A549 (cell line): ENCODE measurements around the gene ZFHX2. TPM values are rescaled to one million over a fixed set of nuclear protein-coding genes. Genes with fewer than 3 reads are reported as not detected.

Source experiments
- ATAC-seq, 2 experiments: fragments of 200-7000 bp in 1 of 2; fragments of >200 bp in 1 of 2; cut with Nextera tagmentation in 1 of 2; cut with Tn5 transposase in 1 of 2; 3 replicates each; pipeline versions ENCODE4 v1.8.0 to v1.9.1; 2018 to 2020; ENCODE audit warnings: mild to moderate bottlenecking in 1 of 2, moderate library complexity in 1 of 2
- CTCF ChIA-PET: fragments of 300-600 bp; sonication (Branson Sonifier 250); formaldehyde crosslinking; extraction: SDS; loops from one replicate; lab custom pipeline; 2021; ENCODE audit warnings: antibody characterized with exemption, inconsistent platforms; lab: Yijun Ruan, JAX
- POLR2A ChIA-PET: fragments of 350-600 bp; formaldehyde crosslinking; extraction: SDS; loops from one replicate; lab custom pipeline; 2021; ENCODE audit warnings: antibody characterized with exemption, inconsistent platforms; lab: Yijun Ruan, JAX
- DNase-seq, 2 experiments: peaks; one replicate each; pipeline versions ENCODE4 v3.0.0 to v3.0.0-alpha.2; 2011 to 2016; ENCODE audit warnings: low read depth in 1 of 2, low spot score in 1 of 2
- FAIRE-seq: peaks from 2 replicates; lab custom pipeline; 2011; peaks lifted over from hg19 to GRCh38; lab: Jason Lieb, UNC
- H3K27ac ChIP-seq, 2 experiments: fragments of >200 bp; sonication (Bioruptor Twin); formaldehyde crosslinking; 3 replicates each; pipeline ENCODE4 v1.5.1; 2016 to 2017
- H3K4me1 ChIP-seq: fragments of >200 bp; sonication (Bioruptor Twin); formaldehyde crosslinking; 3 replicates; pipeline ENCODE4 v1.6.1; 2016
- H3K4me2 ChIP-seq: fragments of >200 bp; sonication (Bioruptor Twin); formaldehyde crosslinking; 3 replicates; pipeline ENCODE4 v1.6.1; 2016
- H3K4me3 ChIP-seq: fragments of >200 bp; sonication (Bioruptor Twin); formaldehyde crosslinking; 3 replicates; pipeline ENCODE4 v1.5.1; 2016
- H3K9me3 ChIP-seq: fragments of >200 bp; sonication (Bioruptor Twin); formaldehyde crosslinking; 3 replicates; pipeline ENCODE4 v1.6.1; 2016
- CEBPB ChIP-seq, 2 experiments: fragments of >200 bp in 1 of 2; sonication (Bioruptor Twin) in 1 of 2; formaldehyde crosslinking in 1 of 2; IDR thresholded peaks; 2 replicates each; pipeline ENCODE4 v1.6.1; 2012 to 2016
- EHF ChIP-seq: fragments of 250-450 bp; sonication (Bioruptor Pico); IDR thresholded peaks from 2 replicates; pipeline ENCODE4 v1.5.0; 2020; ENCODE audit warnings: mild to moderate bottlenecking
- EHMT2 ChIP-seq: fragments of 200-600 bp; sonication (generic); IDR thresholded peaks from 2 replicates; pipeline ENCODE4 v1.6.1; 2016; ENCODE audit warnings: antibody characterized with exemption, low read depth, mild to moderate bottlenecking, moderate library complexity
- EP300 ChIP-seq, 2 experiments: fragments of >200 bp; sonication (Bioruptor Twin); formaldehyde crosslinking; IDR thresholded peaks; 2 replicates in 1 of 2; 3 replicates in 1 of 2; pipeline ENCODE4 v1.6.1; 2016 to 2017
- FOSB ChIP-seq: fragments of 250-450 bp; sonication (Bioruptor Pico); IDR thresholded peaks from 2 replicates; pipeline ENCODE4 v1.5.0; 2020; ENCODE audit warnings: mild to moderate bottlenecking, moderate library complexity
- GATA3 ChIP-seq: IDR thresholded peaks from 2 replicates; pipeline ENCODE4 v1.6.1; 2012; ENCODE audit warnings: borderline replicate concordance
- HDAC2 ChIP-seq: fragments of 200-600 bp; sonication (generic); IDR thresholded peaks from 2 replicates; pipeline ENCODE4 v1.6.1; 2016
- HEYL ChIP-seq: fragments of 250-450 bp; sonication (Bioruptor Pico); IDR thresholded peaks from 2 replicates; pipeline ENCODE4 v1.8.0; 2021; ENCODE audit warnings: mild to moderate bottlenecking, moderate library complexity
- HMGXB4 ChIP-seq: fragments of 250-450 bp; sonication (Bioruptor Pico); IDR thresholded peaks from 2 replicates; pipeline ENCODE4 v1.5.0; 2021; ENCODE audit warnings: mild to moderate bottlenecking, moderate library complexity, borderline replicate concordance
- JUNB ChIP-seq: fragments of >200 bp; sonication (Bioruptor Twin); formaldehyde crosslinking; IDR thresholded peaks from 2 replicates; pipeline ENCODE4 v1.6.1; 2016
- KDM1A ChIP-seq: fragments of 200-600 bp; sonication (generic); IDR thresholded peaks from 2 replicates; pipeline ENCODE4 v1.6.1; 2016; ENCODE audit warnings: low read depth, mild to moderate bottlenecking
- MAFK ChIP-seq: fragments of 450-650 bp; IDR thresholded peaks from 2 replicates; pipeline ENCODE4 v1.6.1; 2014; ENCODE audit not compliant: partially characterized antibody
- MAZ ChIP-seq: fragments of 150-350 bp; IDR thresholded peaks from 2 replicates; pipeline ENCODE4 v1.6.1; 2014; ENCODE audit warnings: antibody characterized with exemption, low read depth, low read length, borderline replicate concordance
- NFE2L2 ChIP-seq: fragments of 150-350 bp; conservative IDR thresholded peaks from 2 replicates; pipeline ENCODE4 v1.6.1; 2014; ENCODE audit warnings: low read length
- NR3C1 ChIP-seq: fragments of >200 bp; sonication (Bioruptor Twin); formaldehyde crosslinking; IDR thresholded peaks from 3 replicates; pipeline ENCODE4 v1.6.1; 2017
- POLR2A ChIP-seq: IDR thresholded peaks from 2 replicates; pipeline ENCODE4 v1.6.1; 2012; ENCODE audit warnings: mild to moderate bottlenecking, low read length
- RAD21 ChIP-seq, 2 experiments: fragments of >200 bp in 1 of 2; sonication (Bioruptor Twin) in 1 of 2; formaldehyde crosslinking in 1 of 2; IDR thresholded peaks in 1 of 2; conservative IDR thresholded peaks in 1 of 2; 2 replicates in 1 of 2; 3 replicates in 1 of 2; pipeline ENCODE4 v1.6.1; 2012 to 2018; ENCODE audit warnings: inconsistent platforms in 1 of 2
- RARB ChIP-seq: fragments of 250-450 bp; sonication (Bioruptor Pico); IDR thresholded peaks from 2 replicates; pipeline ENCODE4 v1.8.0; 2021; ENCODE audit warnings: mild to moderate bottlenecking, moderate library complexity
- RCOR1 ChIP-seq: fragments of 150-350 bp; IDR thresholded peaks from 2 replicates; pipeline ENCODE4 v1.6.1; 2014; ENCODE audit warnings: antibody characterized with exemption, low read length, low read depth
- RFX5 ChIP-seq: fragments of 450-650 bp; IDR thresholded peaks from 2 replicates; pipeline ENCODE4 v1.7.1; 2014; ENCODE audit warnings: antibody characterized with exemption, mild to moderate bottlenecking, moderate library complexity
- SREBF2 ChIP-seq: fragments of 450-650 bp; IDR thresholded peaks from 2 replicates; pipeline ENCODE4 v1.6.1; 2014; ENCODE audit warnings: mild to moderate bottlenecking, moderate library complexity
- TP53 ChIP-seq: fragments of 250-450 bp; sonication (Bioruptor Pico); IDR thresholded peaks from 2 replicates; pipeline ENCODE4 v1.5.0; 2021; ENCODE audit warnings: mild to moderate bottlenecking, moderate library complexity
- ZFP36 ChIP-seq: fragments of 450-650 bp; IDR thresholded peaks from 2 replicates; pipeline ENCODE4 v1.6.1; 2014; ENCODE audit warnings: borderline replicate concordance; ENCODE audit not compliant: partially characterized antibody
- ZSCAN20 ChIP-seq: fragments of 250-450 bp; sonication (Bioruptor Pico); IDR thresholded peaks from 2 replicates; pipeline ENCODE4 v1.8.0; 2022; ENCODE audit warnings: mild to moderate bottlenecking, moderate library complexity
- WGBS: methylation state at CpG from one replicate; pipeline ENCODE4 v1.1.6; 2017; ENCODE audit errors: missing lambda C conversion rate; 5-methylcytosine and 5-hydroxymethylcytosine counted together
- polyA plus RNA-seq, 4 experiments: library from polyadenylated mRNA; depleted of rRNA in 3 of 4; stranded (reverse); fragments of >200 nt; fragmentation: RNase III in 1 of 4; extraction: RNeasy Plus Mini Kit Qiagen cat#74134 plus additional on column Dnase treatment in 1 of 4; gene quantifications; 2 replicates in 3 of 4; 3 replicates in 1 of 4; pipeline ENCODE4 v1.2.3, GENCODE V29; 2011 to 2017
- TF ChIP-seq, protein P1 (sequence below): fragments of 150-350 bp; IDR thresholded peaks from 2 replicates; pipeline ENCODE4 v1.6.1; 2014; ENCODE audit warnings: low read depth, mild to moderate bottlenecking, low read length
- TF ChIP-seq, protein P2 (sequence below): IDR thresholded peaks from 2 replicates; pipeline ENCODE4 v1.6.1; 2012; ENCODE audit warnings: low read depth, borderline replicate concordance
- TF ChIP-seq, protein P3 (sequence below): fragments of 450-650 bp; IDR thresholded peaks from 2 replicates; pipeline ENCODE4 v1.6.1; 2014; ENCODE audit warnings: antibody characterized with exemption

ZFHX2 gene
- polyA plus RNA-seq, 2 of the 4 experiments (the other 2 are of a cell fraction) = 0.34 to 1.1 TPM

DNA sequence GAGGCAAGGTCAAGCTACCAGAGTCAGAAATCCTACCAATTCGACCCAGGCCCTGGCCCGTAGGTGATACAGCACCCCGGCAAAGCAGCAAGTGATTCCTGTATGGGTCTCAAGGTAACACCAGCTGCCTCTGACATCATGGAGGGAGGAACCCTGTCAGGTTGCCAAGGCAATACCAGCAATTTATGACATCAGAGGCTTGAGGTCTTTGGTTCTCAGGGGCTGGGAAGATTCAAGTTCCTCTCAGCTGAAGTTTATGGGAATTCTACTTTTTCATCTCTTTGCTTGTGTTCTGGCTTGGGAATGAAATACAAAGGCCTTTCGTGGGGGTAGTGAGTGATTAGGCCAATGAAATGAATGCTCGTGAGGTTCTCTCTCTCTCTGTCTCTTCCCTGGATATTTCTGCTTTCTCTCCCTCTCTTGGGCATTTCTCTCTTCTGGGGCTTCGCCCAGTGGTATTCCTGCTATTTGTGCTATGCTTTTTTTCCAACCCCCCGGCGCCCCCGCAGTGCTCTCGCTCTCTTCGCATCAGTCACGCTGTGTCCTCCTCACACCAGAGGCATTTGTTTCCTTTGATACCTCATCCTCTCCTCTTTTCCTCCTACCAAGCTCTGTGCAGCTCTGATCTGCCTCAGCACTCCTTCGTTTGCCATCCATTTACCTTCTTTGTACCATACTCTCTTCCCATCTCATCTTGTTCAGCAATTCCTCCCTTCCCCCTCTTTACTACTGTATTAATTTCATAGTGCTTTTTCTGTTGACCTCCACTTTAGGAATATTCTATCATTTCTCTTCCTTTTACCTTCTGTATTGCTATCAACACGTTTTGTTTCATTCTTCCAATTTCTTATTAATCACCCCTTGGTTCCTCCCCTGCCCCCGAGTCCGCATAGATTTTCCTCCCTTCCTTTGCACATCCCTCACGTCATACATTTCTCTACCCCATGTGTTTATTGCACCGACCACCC, 2.9 kb downstream of the ZFHX2 start:
- no peak overlapping the region for H3K27ac ChIP-seq
- no peak for ATAC-seq
- peaks cover 4% of the 10 kb centered on the region; the same call in 1 of the 3 replicates for H3K4me1 ChIP-seq
- H3K4me3 ChIP-seq = no peak overlapping the region
- no peak for DNase-seq
- ChIA-PET POLR2A (interaction anchor here (0.6 kb wide), 1 partner anchor 682 kb away, joined by 11 read pairs; no protein-coding TSS in a partner anchor), CTCF (interaction anchor here (0.9 to 2.9 kb wide), 8 partner anchors 9 to 70 kb away, joined by 3 to 31 read pairs (median 5); no protein-coding TSS in a partner anchor)
- 70% methylated on average over 18 of the region's 18 CpGs for WGBS
- TF ChIP-seq KDM1A (no peak), HEYL (CRISPR knock-in tag) (no peak), EHF (no peak), EHMT2 (no peak), SREBF2 (no peak), NR3C1 (no peak), FOSB (no peak), HDAC2 (no peak), ZSCAN20 (CRISPR knock-in tag) (no peak), MAZ (no peak), RCOR1 (no peak)
- TF ChIP-seq, protein P1, sequence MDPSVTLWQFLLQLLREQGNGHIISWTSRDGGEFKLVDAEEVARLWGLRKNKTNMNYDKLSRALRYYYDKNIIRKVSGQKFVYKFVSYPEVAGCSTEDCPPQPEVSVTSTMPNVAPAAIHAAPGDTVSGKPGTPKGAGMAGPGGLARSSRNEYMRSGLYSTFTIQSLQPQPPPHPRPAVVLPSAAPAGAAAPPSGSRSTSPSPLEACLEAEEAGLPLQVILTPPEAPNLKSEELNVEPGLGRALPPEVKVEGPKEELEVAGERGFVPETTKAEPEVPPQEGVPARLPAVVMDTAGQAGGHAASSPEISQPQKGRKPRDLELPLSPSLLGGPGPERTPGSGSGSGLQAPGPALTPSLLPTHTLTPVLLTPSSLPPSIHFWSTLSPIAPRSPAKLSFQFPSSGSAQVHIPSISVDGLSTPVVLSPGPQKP = no peak
- TF ChIP-seq, protein P2, sequence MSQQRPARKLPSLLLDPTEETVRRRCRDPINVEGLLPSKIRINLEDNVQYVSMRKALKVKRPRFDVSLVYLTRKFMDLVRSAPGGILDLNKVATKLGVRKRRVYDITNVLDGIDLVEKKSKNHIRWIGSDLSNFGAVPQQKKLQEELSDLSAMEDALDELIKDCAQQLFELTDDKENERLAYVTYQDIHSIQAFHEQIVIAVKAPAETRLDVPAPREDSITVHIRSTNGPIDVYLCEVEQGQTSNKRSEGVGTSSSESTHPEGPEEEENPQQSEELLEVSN = no peak
- no peak for FAIRE-seq
- H3K9me3 ChIP-seq = no peaks in the 10 kb centered on the region
- no peak overlapping the region for H3K4me2 ChIP-seq

GRCh38 chr14:23547924-23548323, 3.6 kb downstream of the ZFHX2 start:
- peaks cover 4% of the 10 kb centered on the region; the same call in 1 of the 3 replicates for H3K4me1 ChIP-seq
- POLR2A ChIA-PET = no interaction called here
- ATAC-seq = no peak
- FAIRE-seq = no peak
- H3K4me3 ChIP-seq = no peak overlapping the region
- H3K4me2 ChIP-seq = no peak overlapping the region
- TF ChIP-seq RFX5 (no peak), HMGXB4 (no peak), TP53 (no peak), RAD21 (conservative IDR thresholded peaks at IDR 0.05 in 1 of 2, IDR thresholded peaks at IDR 0.05 in 1 of 2) (no peak), NR3C1 (no peak), RARB (no peak), SREBF2 (no peak), JUNB (no peak), CEBPB (IDR thresholded peaks at IDR 0.05) (no peak), ZFP36 (no peak), MAFK (no peak), EP300 (IDR thresholded peaks at IDR 0.05) (no peak), POLR2A (no peak), GATA3 (no peak), NFE2L2 (no peak)
- TF ChIP-seq, protein P3, sequence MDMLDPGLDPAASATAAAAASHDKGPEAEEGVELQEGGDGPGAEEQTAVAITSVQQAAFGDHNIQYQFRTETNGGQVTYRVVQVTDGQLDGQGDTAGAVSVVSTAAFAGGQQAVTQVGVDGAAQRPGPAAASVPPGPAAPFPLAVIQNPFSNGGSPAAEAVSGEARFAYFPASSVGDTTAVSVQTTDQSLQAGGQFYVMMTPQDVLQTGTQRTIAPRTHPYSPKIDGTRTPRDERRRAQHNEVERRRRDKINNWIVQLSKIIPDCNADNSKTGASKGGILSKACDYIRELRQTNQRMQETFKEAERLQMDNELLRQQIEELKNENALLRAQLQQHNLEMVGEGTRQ = no peak
- DNase-seq = no peak
- no peak overlapping the region for H3K27ac ChIP-seq
- WGBS = 83% methylated on average over 2 of the region's 2 CpGs
- CTCF ChIA-PET = interaction anchor here (1.0 to 2.9 kb wide), 5 partner anchors 8 to 69 kb away, joined by 3 to 31 read pairs (median 10); no protein-coding TSS in a partner anchor
- no peaks in the 10 kb centered on the region for H3K9me3 ChIP-seq
